ENCODE data around the gene PLA2G2A. TPM values are rescaled to one million over a fixed set of nuclear protein-coding genes. Genes with fewer than 3 reads are reported as not detected.

PLA2G2A gene
- total RNA-seq, 1 donor from 2014 or later = 2.0 TPM

- Mint-ChIP-seq H3K4me1 (ENCODE audit: low read depth) (peaks cover 16% of the 10 kb centered on the region), H3K27ac (no peak overlapping the region), H3K4me3 (ENCODE audit: low read depth) (no peak overlapping the region), H3K27me3 (peaks cover 10% of the 10 kb centered on the region), H3K36me3 (ENCODE audit: insufficient read depth) (no peaks in the 10 kb centered on the region), H3K9me3 (ENCODE audit: low read depth) (peaks cover 7% of the 10 kb centered on the region)
- DNase-seq (ENCODE audit: low spot score, unreplicated experiment) = no peak
- TF ChIP-seq, protein P1, sequence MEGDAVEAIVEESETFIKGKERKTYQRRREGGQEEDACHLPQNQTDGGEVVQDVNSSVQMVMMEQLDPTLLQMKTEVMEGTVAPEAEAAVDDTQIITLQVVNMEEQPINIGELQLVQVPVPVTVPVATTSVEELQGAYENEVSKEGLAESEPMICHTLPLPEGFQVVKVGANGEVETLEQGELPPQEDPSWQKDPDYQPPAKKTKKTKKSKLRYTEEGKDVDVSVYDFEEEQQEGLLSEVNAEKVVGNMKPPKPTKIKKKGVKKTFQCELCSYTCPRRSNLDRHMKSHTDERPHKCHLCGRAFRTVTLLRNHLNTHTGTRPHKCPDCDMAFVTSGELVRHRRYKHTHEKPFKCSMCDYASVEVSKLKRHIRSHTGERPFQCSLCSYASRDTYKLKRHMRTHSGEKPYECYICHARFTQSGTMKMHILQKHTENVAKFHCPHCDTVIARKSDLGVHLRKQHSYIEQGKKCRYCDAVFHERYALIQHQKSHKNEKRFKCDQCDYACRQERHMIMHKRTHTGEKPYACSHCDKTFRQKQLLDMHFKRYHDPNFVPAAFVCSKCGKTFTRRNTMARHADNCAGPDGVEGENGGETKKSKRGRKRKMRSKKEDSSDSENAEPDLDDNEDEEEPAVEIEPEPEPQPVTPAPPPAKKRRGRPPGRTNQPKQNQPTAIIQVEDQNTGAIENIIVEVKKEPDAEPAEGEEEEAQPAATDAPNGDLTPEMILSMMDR (IDR thresholded peaks at IDR 0.05; ENCODE audit: unreplicated experiment) = no peak
These were observed 37.3 kb downstream of the PLA2G2A start for GRCh38 chr1:19942088-19942487.

DNA sequence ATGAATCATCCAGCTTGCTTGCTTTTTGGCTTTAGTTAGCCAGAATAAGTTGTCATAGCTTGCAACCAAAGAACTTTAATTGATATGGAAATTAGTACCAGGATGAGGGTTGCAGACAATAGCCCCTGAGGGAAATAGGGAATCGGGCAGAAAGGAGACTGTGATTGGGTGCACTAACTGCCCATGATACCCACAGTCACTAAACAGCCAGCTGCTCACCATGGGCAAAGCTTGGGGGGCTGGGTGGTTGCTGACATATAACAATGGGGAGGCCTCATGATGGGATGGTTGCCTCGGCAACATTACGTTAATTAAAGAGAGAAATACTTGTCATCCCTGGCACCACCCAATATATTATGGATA, 38.2 kb downstream of the PLA2G2A start:
- Mint-ChIP-seq H3K4me1 (ENCODE audit: low read depth) (peaks cover 10% of the 10 kb centered on the region), H3K4me3 (ENCODE audit: low read depth) (no peak overlapping the region), H3K27me3 (peaks cover 5% of the 10 kb centered on the region), H3K27ac (no peak overlapping the region), H3K9me3 (ENCODE audit: low read depth) (peaks cover 7% of the 10 kb centered on the region), H3K36me3 (ENCODE audit: insufficient read depth) (no peaks in the 10 kb centered on the region)
- TF ChIP-seq, protein P1 (IDR thresholded peaks at IDR 0.05; ENCODE audit: unreplicated experiment) = no peak
- no peak for DNase-seq (ENCODE audit: low spot score, unreplicated experiment)

- H3K9me3 Mint-ChIP-seq (ENCODE audit: low read depth) = peaks cover 7% of the 10 kb centered on the region
- H3K4me3 Mint-ChIP-seq (ENCODE audit: low read depth) = no peak overlapping the region
- TF ChIP-seq, protein P1 (IDR thresholded peaks at IDR 0.05; ENCODE audit: unreplicated experiment) = no peak
- H3K27me3 Mint-ChIP-seq = peaks cover 3% of the 10 kb centered on the region
- peaks cover 7% of the 10 kb centered on the region for H3K4me1 Mint-ChIP-seq (ENCODE audit: low read depth)
- no peaks in the 10 kb centered on the region for H3K36me3 Mint-ChIP-seq (ENCODE audit: insufficient read depth)
- no peak overlapping the region for H3K27ac Mint-ChIP-seq
- DNase-seq (ENCODE audit: low spot score, unreplicated experiment) = no peak
These were observed 38.8 kb downstream of the PLA2G2A start for GRCh38 chr1:19940486-19941205.

GRCh38 chr1:19938472-19938871, 40.9 kb downstream of the PLA2G2A start:
- Mint-ChIP-seq H3K9me3 (ENCODE audit: low read depth) (peaks cover 5% of the 10 kb centered on the region), H3K4me3 (ENCODE audit: low read depth) (no peak overlapping the region), H3K27me3 (no peaks in the 10 kb centered on the region), H3K4me1 (ENCODE audit: low read depth) (peaks cover 7% of the 10 kb centered on the region), H3K27ac (no peak overlapping the region), H3K36me3 (ENCODE audit: insufficient read depth) (no peaks in the 10 kb centered on the region)
- TF ChIP-seq, protein P1 (IDR thresholded peaks at IDR 0.05; ENCODE audit: unreplicated experiment) = no peak
- DNase-seq (ENCODE audit: low spot score, unreplicated experiment) = no peak

DNA sequence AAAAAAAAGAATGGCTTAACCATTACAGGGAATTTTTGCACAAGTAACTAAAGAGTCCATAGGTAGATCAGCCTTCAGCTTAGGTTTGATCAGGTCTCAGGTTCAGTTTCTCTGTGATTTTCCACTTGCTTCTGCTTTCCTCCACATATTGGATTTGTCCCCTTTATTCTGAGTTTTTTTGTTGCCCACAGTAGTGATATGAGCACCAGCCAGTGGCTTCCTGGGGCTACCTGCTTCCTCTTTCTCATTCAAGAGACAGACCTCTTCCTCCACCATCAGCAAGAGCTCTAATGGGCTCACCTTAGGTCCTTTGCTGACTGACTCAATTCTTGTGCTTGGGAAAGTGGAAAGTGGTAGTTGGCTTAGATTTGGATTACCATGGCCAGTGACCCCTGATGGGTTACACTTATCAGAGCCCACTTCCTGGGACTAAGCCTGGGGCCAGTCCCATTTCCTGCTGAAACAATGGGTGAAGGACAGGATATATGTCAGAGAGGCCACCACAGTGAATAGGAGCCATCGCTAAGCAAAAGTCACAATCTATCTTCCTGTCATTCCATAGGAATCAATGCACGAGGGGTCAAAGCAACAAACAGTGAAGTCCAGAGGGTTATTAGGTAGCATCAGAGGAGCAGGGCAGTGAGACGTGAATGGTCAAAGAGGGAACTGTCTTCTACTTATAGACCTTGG, 43.2 kb downstream of the PLA2G2A start:
- H3K27me3 Mint-ChIP-seq = no peaks in the 10 kb centered on the region

More for the DNA sequence above, 43.2 kb downstream of the PLA2G2A start:
- TF ChIP-seq, protein P1 (IDR thresholded peaks at IDR 0.05; ENCODE audit: unreplicated experiment) = no peak
- Mint-ChIP-seq H3K4me3 (ENCODE audit: low read depth) (no peak overlapping the region), H3K36me3 (ENCODE audit: insufficient read depth) (peaks cover 3% of the 10 kb centered on the region), H3K4me1 (ENCODE audit: low read depth) (peaks cover 7% of the 10 kb centered on the region), H3K9me3 (ENCODE audit: low read depth) (peaks cover 22% of the 10 kb centered on the region), H3K27ac (no peak overlapping the region)
- no peak for DNase-seq (ENCODE audit: low spot score, unreplicated experiment)

Measured in progenitor cell of endocrine pancreas (in vitro differentiated cells).